SK-N-SH treated with all-trans-retinoic acid at 6 μM for 48 hours (cell line): ENCODE data around the gene ZFHX3.

Source experiments
- ARNTL ChIP-seq: fragments of 450-650 bp; formaldehyde crosslinking; IDR thresholded peaks from 2 replicates; pipeline ENCODE4 v1.5.0; 2020; ENCODE audit warnings: low read depth, mild to moderate bottlenecking, moderate library complexity, borderline replicate concordance
- CSDC2 ChIP-seq: fragments of 250-450 bp; sonication (Bioruptor Pico); IDR thresholded peaks from 2 replicates; pipeline ENCODE4 v1.5.0; 2020; ENCODE audit warnings: mild to moderate bottlenecking, moderate library complexity
- OSR1 ChIP-seq: fragments of 250-450 bp; sonication (Bioruptor Pico); IDR thresholded peaks from 2 replicates; pipeline ENCODE4 v1.8.0; 2022; ENCODE audit warnings: moderate library complexity, mild to moderate bottlenecking, inconsistent platforms
- TOX ChIP-seq: fragments of 250-450 bp; sonication (Bioruptor Pico); IDR thresholded peaks from 2 replicates; pipeline ENCODE4 v1.8.0; 2021; ENCODE audit warnings: mild to moderate bottlenecking, moderate library complexity, borderline replicate concordance
- ZFP3 ChIP-seq: fragments of 250-450 bp; sonication (Bioruptor Pico); IDR thresholded peaks from 2 replicates; pipeline ENCODE4 v1.5.0; 2020; ENCODE audit warnings: mild to moderate bottlenecking, moderate library complexity
- TF ChIP-seq, protein P1 (sequence below): fragments of 250-450 bp; sonication (Bioruptor Pico); IDR thresholded peaks from 2 replicates; pipeline ENCODE4 v1.5.1; 2020; ENCODE audit warnings: low read depth, mild to moderate bottlenecking, moderate library complexity
- TF ChIP-seq, protein P2 (sequence below): fragments of 250-450 bp; sonication (Bioruptor Pico); IDR thresholded peaks from 2 replicates; pipeline ENCODE4 v1.8.0; 2020; ENCODE audit warnings: mild to moderate bottlenecking, moderate library complexity, borderline replicate concordance
- TF ChIP-seq, protein P3 (sequence below): fragments of 250-450 bp; sonication (Bioruptor Pico); IDR thresholded peaks from 2 replicates; pipeline ENCODE4 v1.5.0; 2020; ENCODE audit warnings: mild to moderate bottlenecking, moderate library complexity

DNA sequence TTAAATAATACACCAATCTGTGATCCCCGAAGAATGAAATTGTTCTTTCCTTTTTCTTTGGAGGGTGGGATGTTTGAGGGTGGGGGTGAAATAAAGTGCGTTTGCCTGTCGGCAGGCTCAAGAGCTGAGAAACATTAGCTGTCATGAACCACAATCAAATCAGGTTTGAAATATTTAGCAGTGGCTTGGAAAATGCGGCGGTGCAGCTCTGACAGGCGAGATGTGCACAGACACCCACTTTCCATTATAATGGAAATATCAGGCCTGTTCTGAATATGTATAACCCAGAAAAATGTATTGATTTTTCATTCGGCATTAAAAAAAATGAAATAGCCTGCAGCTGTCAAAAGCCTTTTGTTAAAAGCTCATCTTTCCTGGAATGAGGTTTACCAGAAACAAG, 212.8 kb downstream of the ZFHX3 start:
- TF ChIP-seq CSDC2 (CRISPR knock-in tag) (no peak), ARNTL (CRISPR knock-in tag) (no peak), TOX (no peak), ZFP3 (CRISPR knock-in tag) (no peak), OSR1 (no peak)
- TF ChIP-seq, protein P1, sequence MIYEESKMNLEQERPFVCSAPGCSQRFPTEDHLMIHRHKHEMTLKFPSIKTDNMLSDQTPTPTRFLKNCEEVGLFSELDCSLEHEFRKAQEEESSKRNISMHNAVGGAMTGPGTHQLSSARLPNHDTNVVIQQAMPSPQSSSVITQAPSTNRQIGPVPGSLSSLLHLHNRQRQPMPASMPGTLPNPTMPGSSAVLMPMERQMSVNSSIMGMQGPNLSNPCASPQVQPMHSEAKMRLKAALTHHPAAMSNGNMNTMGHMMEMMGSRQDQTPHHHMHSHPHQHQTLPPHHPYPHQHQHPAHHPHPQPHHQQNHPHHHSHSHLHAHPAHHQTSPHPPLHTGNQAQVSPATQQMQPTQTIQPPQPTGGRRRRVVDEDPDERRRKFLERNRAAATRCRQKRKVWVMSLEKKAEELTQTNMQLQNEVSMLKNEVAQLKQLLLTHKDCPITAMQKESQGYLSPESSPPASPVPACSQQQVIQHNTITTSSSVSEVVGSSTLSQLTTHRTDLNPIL (CRISPR knock-in tag): no peak
- TF ChIP-seq, protein P2, sequence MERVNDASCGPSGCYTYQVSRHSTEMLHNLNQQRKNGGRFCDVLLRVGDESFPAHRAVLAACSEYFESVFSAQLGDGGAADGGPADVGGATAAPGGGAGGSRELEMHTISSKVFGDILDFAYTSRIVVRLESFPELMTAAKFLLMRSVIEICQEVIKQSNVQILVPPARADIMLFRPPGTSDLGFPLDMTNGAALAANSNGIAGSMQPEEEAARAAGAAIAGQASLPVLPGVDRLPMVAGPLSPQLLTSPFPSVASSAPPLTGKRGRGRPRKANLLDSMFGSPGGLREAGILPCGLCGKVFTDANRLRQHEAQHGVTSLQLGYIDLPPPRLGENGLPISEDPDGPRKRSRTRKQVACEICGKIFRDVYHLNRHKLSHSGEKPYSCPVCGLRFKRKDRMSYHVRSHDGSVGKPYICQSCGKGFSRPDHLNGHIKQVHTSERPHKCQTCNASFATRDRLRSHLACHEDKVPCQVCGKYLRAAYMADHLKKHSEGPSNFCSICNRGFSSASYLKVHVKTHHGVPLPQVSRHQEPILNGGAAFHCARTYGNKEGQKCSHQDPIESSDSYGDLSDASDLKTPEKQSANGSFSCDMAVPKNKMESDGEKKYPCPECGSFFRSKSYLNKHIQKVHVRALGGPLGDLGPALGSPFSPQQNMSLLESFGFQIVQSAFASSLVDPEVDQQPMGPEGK (CRISPR knock-in tag): no peak
- TF ChIP-seq, protein P3, sequence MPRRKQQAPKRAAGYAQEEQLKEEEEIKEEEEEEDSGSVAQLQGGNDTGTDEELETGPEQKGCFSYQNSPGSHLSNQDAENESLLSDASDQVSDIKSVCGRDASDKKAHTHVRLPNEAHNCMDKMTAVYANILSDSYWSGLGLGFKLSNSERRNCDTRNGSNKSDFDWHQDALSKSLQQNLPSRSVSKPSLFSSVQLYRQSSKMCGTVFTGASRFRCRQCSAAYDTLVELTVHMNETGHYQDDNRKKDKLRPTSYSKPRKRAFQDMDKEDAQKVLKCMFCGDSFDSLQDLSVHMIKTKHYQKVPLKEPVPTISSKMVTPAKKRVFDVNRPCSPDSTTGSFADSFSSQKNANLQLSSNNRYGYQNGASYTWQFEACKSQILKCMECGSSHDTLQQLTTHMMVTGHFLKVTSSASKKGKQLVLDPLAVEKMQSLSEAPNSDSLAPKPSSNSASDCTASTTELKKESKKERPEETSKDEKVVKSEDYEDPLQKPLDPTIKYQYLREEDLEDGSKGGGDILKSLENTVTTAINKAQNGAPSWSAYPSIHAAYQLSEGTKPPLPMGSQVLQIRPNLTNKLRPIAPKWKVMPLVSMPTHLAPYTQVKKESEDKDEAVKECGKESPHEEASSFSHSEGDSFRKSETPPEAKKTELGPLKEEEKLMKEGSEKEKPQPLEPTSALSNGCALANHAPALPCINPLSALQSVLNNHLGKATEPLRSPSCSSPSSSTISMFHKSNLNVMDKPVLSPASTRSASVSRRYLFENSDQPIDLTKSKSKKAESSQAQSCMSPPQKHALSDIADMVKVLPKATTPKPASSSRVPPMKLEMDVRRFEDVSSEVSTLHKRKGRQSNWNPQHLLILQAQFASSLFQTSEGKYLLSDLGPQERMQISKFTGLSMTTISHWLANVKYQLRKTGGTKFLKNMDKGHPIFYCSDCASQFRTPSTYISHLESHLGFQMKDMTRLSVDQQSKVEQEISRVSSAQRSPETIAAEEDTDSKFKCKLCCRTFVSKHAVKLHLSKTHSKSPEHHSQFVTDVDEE (CRISPR knock-in tag): no peak
